ENCODE results near the gene PSMB8. TPM values are rescaled to one million over a fixed set of nuclear protein-coding genes. Genes with fewer than 3 reads are reported as not detected.

PSMB8 gene
- polyA plus RNA-seq (2013) = 0.16 and 0.17 TPM in 2 replicates

DNA sequence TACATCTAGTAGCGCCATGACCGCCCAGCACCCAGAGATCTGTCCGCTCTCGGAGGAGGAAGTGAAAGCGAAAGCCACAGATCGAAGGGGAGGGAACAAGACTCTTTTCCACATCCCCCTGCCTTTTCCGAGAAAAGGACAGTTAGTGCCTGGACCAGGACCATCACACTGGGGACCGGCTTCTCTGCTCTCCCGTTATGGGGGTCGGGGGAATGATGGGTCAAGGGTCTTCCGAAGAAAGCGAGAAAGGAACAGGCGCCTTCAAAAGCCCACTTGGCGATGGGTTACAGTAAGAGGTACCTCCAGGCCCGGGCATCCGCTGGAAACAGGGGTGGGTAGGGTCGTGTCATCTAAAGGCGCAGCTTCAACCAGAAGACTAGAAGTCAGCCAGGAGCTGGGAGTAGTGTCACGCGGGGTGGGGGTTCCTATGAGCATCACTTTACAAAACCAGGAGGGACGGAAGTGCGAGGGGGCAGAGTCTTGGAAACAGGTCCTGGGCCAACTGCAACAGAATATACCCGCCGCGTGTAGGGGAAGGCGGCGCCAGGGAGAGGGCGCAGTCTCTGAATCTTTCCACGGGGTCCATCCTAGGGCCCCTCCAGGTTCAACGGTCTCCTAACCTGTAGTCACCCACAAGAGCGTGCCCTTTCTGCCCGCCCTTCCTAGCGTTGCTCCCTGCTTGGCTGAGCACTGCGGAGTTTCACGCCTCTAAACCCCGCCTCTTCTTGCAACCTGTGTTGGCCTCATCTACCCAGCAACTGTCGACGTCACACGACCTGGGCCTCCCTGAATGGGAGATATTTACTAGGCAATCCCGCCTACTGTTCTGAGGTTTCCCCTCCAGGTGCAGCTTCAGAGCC is at the start of gene PSMB8:
TSS of gene PSMB8 (minus strand) at position 69 of the 860 bp plus-strand sequence. CDS start at position 18, 51 bp downstream.
- WGBS (ENCODE audit: extremely low coverage, insufficient coverage, insufficient read length) = no CpG with 5 or more reads among the region's 40 CpGs
- Histone ChIP-seq H3K79me2 (ENCODE audit: control insufficient read depth, insufficient read depth, low read length, poor library complexity) (no peaks in the 10 kb centered on the region), H3K27me3 (ENCODE audit: insufficient read depth, low read length) (peaks cover 26% of the 10 kb centered on the region), H3K18ac (ENCODE audit: low read length) (no peak within 1 kb of the TSS), H2AFZ (ENCODE audit: insufficient read depth, low read length, poor library complexity) (no peak within 1 kb of the TSS), H4K12ac (ENCODE audit: low read depth, low read length) (no peak within 1 kb of the TSS), H3K4me2 (ENCODE audit: low read length) (peak within 1 kb of the TSS; percentile 62), H3K4me1 (ENCODE audit: control insufficient read depth in 1 of 2, insufficient read depth in 2 of 2, low read length in 2 of 2) (peaks cover 2 to 8% of the 10 kb centered on the region in 2 experiments), H2BK5ac (ENCODE audit: low read depth, low read length, poor library complexity) (no peak within 1 kb of the TSS), H4K8ac (ENCODE audit: low read depth, low read length) (peak within 1 kb of the TSS; percentile 42), H3K36me3 (ENCODE audit: control insufficient read depth in 1 of 2, insufficient read depth in 2 of 2, low read length in 2 of 2) (no peaks in the 10 kb centered on the region), H3K4me3 (ENCODE audit: low read depth, low read length) (peak within 1 kb of the TSS; percentile 29), H3K23ac (ENCODE audit: low read length) (no peak within 1 kb of the TSS), H3K9ac (ENCODE audit: low read length) (no peak within 1 kb of the TSS), H2BK12ac (ENCODE audit: low read length) (no peak within 1 kb of the TSS), H3K14ac (ENCODE audit: low read length) (no peak within 1 kb of the TSS), H3K79me1 (ENCODE audit: low read length) (no peaks in the 10 kb centered on the region), H3K9me3 (ENCODE audit: insufficient read depth, low read depth, low read length) (peaks cover 5% of the 10 kb centered on the region), H2AK5ac (ENCODE audit: low read length) (no peak within 1 kb of the TSS), H4K91ac (ENCODE audit: low read depth, low read length) (no peak within 1 kb of the TSS), H3K4ac (ENCODE audit: low read depth, low read length) (no peak within 1 kb of the TSS), H2BK120ac (ENCODE audit: insufficient read depth, low read length, poor library complexity) (no peak within 1 kb of the TSS), H3K27ac (ENCODE audit: low read depth, low read length) (no peak within 1 kb of the TSS)
- DNase-seq = peak; percentile 96 to 98

- H3K9me3 ChIP-seq (ENCODE audit: insufficient read depth, low read depth, low read length) = no peaks in the 10 kb centered on the region
- no peak overlapping the region for H3K14ac ChIP-seq (ENCODE audit: low read length)
- no peak overlapping the region for H3K23ac ChIP-seq (ENCODE audit: low read length)
- H2BK5ac ChIP-seq (ENCODE audit: low read depth, low read length, poor library complexity) = no peak overlapping the region
- H2BK120ac ChIP-seq (ENCODE audit: insufficient read depth, low read length, poor library complexity) = no peak overlapping the region
- H3K27ac ChIP-seq (ENCODE audit: low read depth, low read length) = no peak overlapping the region
- no peak for DNase-seq
- H3K79me2 ChIP-seq (ENCODE audit: control insufficient read depth, insufficient read depth, low read length, poor library complexity) = peaks cover 5% of the 10 kb centered on the region
- peaks cover 2 to 7% of the 10 kb centered on the region in 2 experiments for H3K4me1 ChIP-seq (ENCODE audit: control insufficient read depth in 1 of 2, insufficient read depth in 2 of 2, low read length in 2 of 2)
- no peak overlapping the region for H4K91ac ChIP-seq (ENCODE audit: low read depth, low read length)
- no peak overlapping the region for H4K8ac ChIP-seq (ENCODE audit: low read depth, low read length)
- H3K36me3 ChIP-seq (ENCODE audit: control insufficient read depth in 1 of 2, insufficient read depth in 2 of 2, low read length in 2 of 2) = no peaks in the 10 kb centered on the region
- no peak overlapping the region for H3K4me3 ChIP-seq (ENCODE audit: low read depth, low read length)
- H4K12ac ChIP-seq (ENCODE audit: low read depth, low read length) = no peak overlapping the region
- no peak overlapping the region for H2AK5ac ChIP-seq (ENCODE audit: low read length)
- H3K4ac ChIP-seq (ENCODE audit: low read depth, low read length) = no peak overlapping the region
- H3K18ac ChIP-seq (ENCODE audit: low read length) = no peak overlapping the region
- no peak overlapping the region for H3K9ac ChIP-seq (ENCODE audit: low read length)
- no peak overlapping the region for H3K4me2 ChIP-seq (ENCODE audit: low read length)
- no peak overlapping the region for H2BK12ac ChIP-seq (ENCODE audit: low read length)
- WGBS (ENCODE audit: extremely low coverage, insufficient coverage, insufficient read length) = no CpG with 5 or more reads among the region's 1 CpG
- H3K79me1 ChIP-seq (ENCODE audit: low read length) = peaks cover 11% of the 10 kb centered on the region
- H2AFZ ChIP-seq (ENCODE audit: insufficient read depth, low read length, poor library complexity) = no peak overlapping the region
- no peaks in the 10 kb centered on the region for H3K27me3 ChIP-seq (ENCODE audit: insufficient read depth, low read length)
Observed at GRCh38 chr6:32890831-32891230, 47.0 kb upstream of the PSMB8 start.

GRCh38 chr6:32889533-32889932 is 45.7 kb upstream of the PSMB8 start:
- Histone ChIP-seq H3K79me1 (ENCODE audit: low read length) (peaks cover 7% of the 10 kb centered on the region), H2BK5ac (ENCODE audit: low read depth, low read length, poor library complexity) (no peak overlapping the region), H2BK120ac (ENCODE audit: insufficient read depth, low read length, poor library complexity) (no peak overlapping the region), H3K4me2 (ENCODE audit: low read length) (no peak overlapping the region), H2AFZ (ENCODE audit: insufficient read depth, low read length, poor library complexity) (no peak overlapping the region), H3K9me3 (ENCODE audit: insufficient read depth, low read depth, low read length) (no peaks in the 10 kb centered on the region), H3K36me3 (ENCODE audit: control insufficient read depth in 1 of 2, insufficient read depth in 2 of 2, low read length in 2 of 2) (no peaks in the 10 kb centered on the region), H3K9ac (ENCODE audit: low read length) (no peak overlapping the region), H3K27me3 (ENCODE audit: insufficient read depth, low read length) (no peaks in the 10 kb centered on the region), H4K91ac (ENCODE audit: low read depth, low read length) (no peak overlapping the region), H4K8ac (ENCODE audit: low read depth, low read length) (no peak overlapping the region), H3K23ac (ENCODE audit: low read length) (no peak overlapping the region), H3K4ac (ENCODE audit: low read depth, low read length) (no peak overlapping the region), H3K27ac (ENCODE audit: low read depth, low read length) (no peak overlapping the region), H4K12ac (ENCODE audit: low read depth, low read length) (no peak overlapping the region), H3K4me1 (ENCODE audit: control insufficient read depth in 1 of 2, insufficient read depth in 2 of 2, low read length in 2 of 2) (peaks cover 0 to 3% of the 10 kb centered on the region in 2 experiments), H2BK12ac (ENCODE audit: low read length) (no peak overlapping the region), H3K18ac (ENCODE audit: low read length) (no peak overlapping the region), H2AK5ac (ENCODE audit: low read length) (no peak overlapping the region), H3K79me2 (ENCODE audit: control insufficient read depth, insufficient read depth, low read length, poor library complexity) (peaks cover 2% of the 10 kb centered on the region), H3K4me3 (ENCODE audit: low read depth, low read length) (no peak overlapping the region), H3K14ac (ENCODE audit: low read length) (no peak overlapping the region)
- peak in 1 of 2 donors; percentile 10 for DNase-seq
- WGBS (ENCODE audit: extremely low coverage, insufficient coverage, insufficient read length) = no CpG with 5 or more reads among the region's 1 CpG

DNA sequence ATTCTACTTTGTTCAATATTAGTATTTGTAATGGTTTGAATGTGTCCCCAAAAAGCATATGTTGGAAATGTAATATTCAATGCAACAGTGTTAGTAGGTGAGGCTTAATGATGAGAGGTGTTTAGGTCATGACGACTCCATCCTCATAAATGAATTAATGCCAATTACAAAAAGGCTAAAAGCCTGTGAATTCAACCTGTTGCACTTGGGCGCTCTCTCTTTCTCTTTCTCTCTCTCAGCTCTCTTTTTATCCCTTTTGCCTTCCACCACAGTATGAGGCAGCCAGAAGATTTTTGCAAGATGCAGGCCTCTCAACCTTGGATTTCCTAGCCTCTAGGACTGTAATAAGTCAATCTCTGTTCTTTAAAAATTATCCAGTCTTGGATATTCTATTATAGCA is 44.7 kb upstream of the PSMB8 start:
- H4K91ac ChIP-seq (ENCODE audit: low read depth, low read length) = no peak overlapping the region
- no peak overlapping the region for H3K4me2 ChIP-seq (ENCODE audit: low read length)
- H3K79me2 ChIP-seq (ENCODE audit: control insufficient read depth, insufficient read depth, low read length, poor library complexity) = no peaks in the 10 kb centered on the region
- H4K8ac ChIP-seq (ENCODE audit: low read depth, low read length) = no peak overlapping the region
- H3K9ac ChIP-seq (ENCODE audit: low read length) = no peak overlapping the region
- no peak overlapping the region for H3K27ac ChIP-seq (ENCODE audit: low read depth, low read length)
- no peak overlapping the region for H2AFZ ChIP-seq (ENCODE audit: insufficient read depth, low read length, poor library complexity)
- DNase-seq = no peak
- H3K4me3 ChIP-seq (ENCODE audit: low read depth, low read length) = no peak overlapping the region
- H3K36me3 ChIP-seq (ENCODE audit: control insufficient read depth in 1 of 2, insufficient read depth in 2 of 2, low read length in 2 of 2) = no peaks in the 10 kb centered on the region
- H3K14ac ChIP-seq (ENCODE audit: low read length) = no peak overlapping the region
- no peaks in the 10 kb centered on the region for H3K9me3 ChIP-seq (ENCODE audit: insufficient read depth, low read depth, low read length)
- WGBS (ENCODE audit: extremely low coverage, insufficient coverage, insufficient read length) = no CpG with 5 or more reads among the region's 2 CpGs
- H3K4ac ChIP-seq (ENCODE audit: low read depth, low read length) = no peak overlapping the region
- no peak overlapping the region for H3K23ac ChIP-seq (ENCODE audit: low read length)
- no peak overlapping the region for H3K18ac ChIP-seq (ENCODE audit: low read length)
- H4K12ac ChIP-seq (ENCODE audit: low read depth, low read length) = no peak overlapping the region
- H2BK5ac ChIP-seq (ENCODE audit: low read depth, low read length, poor library complexity) = no peak overlapping the region
- no peak overlapping the region for H2AK5ac ChIP-seq (ENCODE audit: low read length)
- H3K79me1 ChIP-seq (ENCODE audit: low read length) = no peaks in the 10 kb centered on the region
- H3K27me3 ChIP-seq (ENCODE audit: insufficient read depth, low read length) = no peaks in the 10 kb centered on the region
- no peak overlapping the region for H2BK120ac ChIP-seq (ENCODE audit: insufficient read depth, low read length, poor library complexity)
- no peak overlapping the region for H2BK12ac ChIP-seq (ENCODE audit: low read length)
- H3K4me1 ChIP-seq (ENCODE audit: control insufficient read depth in 1 of 2, insufficient read depth in 2 of 2, low read length in 2 of 2) = peaks cover 0 to under 1% of the 10 kb centered on the region in 2 experiments
